AG04449 (cell line): ENCODE results near the gene TRABD2B.
"Not testable (repeated sequence)": the region's sequence is repeated elsewhere in the genome, so short reads cannot be mapped to it uniquely, and the experiment has no call there.

Source experiments
- CTCF ChIA-PET: fragments of 350-600 bp; formaldehyde crosslinking; extraction: SDS; loops from one replicate; lab custom pipeline; 2021; ENCODE audit warnings: antibody characterized with exemption; lab: Yijun Ruan, JAX
- POLR2A ChIA-PET: fragments of 400-600, 350-600 bp; formaldehyde crosslinking; extraction: SDS; loops from one replicate; lab custom pipeline; 2020; ENCODE audit warnings: antibody characterized with exemption, inconsistent platforms; lab: Yijun Ruan, JAX
- DNase-seq: peaks from one replicate; pipeline ENCODE4 v3.0.0-alpha.2; 2010; ENCODE audit warnings: low read depth, low spot score
- H3K4me3 ChIP-seq: 2 replicates; pipeline ENCODE4 v1.5.1; 2011; ENCODE audit warnings: low read depth, mild to moderate bottlenecking, control low read depth, low read length
- CTCF ChIP-seq: IDR thresholded peaks from one replicate; pipeline ENCODE4 v1.5.1; 2011; ENCODE audit warnings: mild to moderate bottlenecking, moderate library complexity, low read length, control low read depth, inconsistent platforms; ENCODE audit not compliant: insufficient read depth; ENCODE audit errors: missing control alignments

The TRABD2B gene

GRCh38 chr1:47963568-47964358 is 33.4 kb downstream of the TRABD2B start:
- ChIA-PET POLR2A (no interaction called here), CTCF (no interaction called here)
- H3K4me3 ChIP-seq, result no peak overlapping the region
- TF ChIP-seq CTCF, result no peak
- DNase-seq, result no peak

GRCh38 chr1:47962750-47963492 is 34.3 kb downstream of the TRABD2B start:
- no peak overlapping the region for H3K4me3 ChIP-seq
- ChIA-PET POLR2A (no interaction called here), CTCF (no interaction called here)
- no peak for TF ChIP-seq CTCF
- DNase-seq, result no peak

- POLR2A ChIA-PET, CTCF ChIA-PET, DNase-seq, H3K4me3 ChIP-seq: not testable (repeated sequence)
These were observed 35.4 kb downstream of the TRABD2B start for GRCh38 chr1:47961835-47962234.

GRCh38 chr1:47956491-47956890 is 40.7 kb downstream of the TRABD2B start:
- POLR2A ChIA-PET, DNase-seq, H3K4me3 ChIP-seq, CTCF ChIA-PET: not testable (repeated sequence)

- TF ChIP-seq CTCF, result no peak
- CTCF ChIA-PET, result no interaction called here
- no peak overlapping the region for H3K4me3 ChIP-seq
- DNase-seq, result no peak
- POLR2A ChIA-PET, result no interaction called here
These were observed 43.5 kb downstream of the TRABD2B start for GRCh38 chr1:47953661-47954060.

- DNase-seq, result no peak
- H3K4me3 ChIP-seq, result no peak overlapping the region
- TF ChIP-seq CTCF, result no peak
- ChIA-PET CTCF (no interaction called here), POLR2A (no interaction called here)
These were observed 45.5 kb downstream of the TRABD2B start for GRCh38 chr1:47951545-47952235.

- ChIA-PET POLR2A (no interaction called here), CTCF (no interaction called here)
- TF ChIP-seq CTCF, result no peak
- DNase-seq, result no peak
- H3K4me3 ChIP-seq, result no peak overlapping the region
These were observed 46.2 kb downstream of the TRABD2B start for GRCh38 chr1:47951026-47951425.
